TTC549 (cell line): Measurements from ENCODE around the gene SYT17.

ENCODE experiments used
- FAIRE-seq: peaks from 2 replicates; lab custom pipeline; 2012; peaks lifted over from hg19 to GRCh38; lab: Jason Lieb, UNC

Gene SYT17

GRCh38 chr16:19265380-19265930, 97.4 kb downstream of the SYT17 start:
- no peak for FAIRE-seq

GRCh38 chr16:19266774-19267173, 98.7 kb downstream of the SYT17 start:
- no peak for FAIRE-seq

GRCh38 chr16:19269098-19269497, 101.1 kb downstream of the SYT17 start:
- FAIRE-seq: no peak

GRCh38 chr16:19274165-19274797, 106.2 kb downstream of the SYT17 start:
- no peak for FAIRE-seq

- no peak for FAIRE-seq
These were observed 110.4 kb downstream of the SYT17 start for GRCh38 chr16:19278403-19278802.

- no peak for FAIRE-seq
These were observed 113.2 kb downstream of the SYT17 start for GRCh38 chr16:19281246-19281645.

- FAIRE-seq: no peak
These were observed 114.1 kb downstream of the SYT17 start for GRCh38 chr16:19282101-19282500.

GRCh38 chr16:19283637-19284036, 115.6 kb downstream of the SYT17 start:
- FAIRE-seq: no peak

GRCh38 chr16:19284207-19284606, 116.2 kb downstream of the SYT17 start:
- FAIRE-seq: no peak

GRCh38 chr16:19285431-19285830, 117.4 kb downstream of the SYT17 start, which contains the start of gene CLEC19A:
Gene CLEC19A (plus strand): TSS chr16:19285731. CDS start chr16:19285852, 121 bp downstream.
- FAIRE-seq: no peak

- no peak for FAIRE-seq
These were observed 118.8 kb downstream of the SYT17 start for GRCh38 chr16:19286827-19287226.

- FAIRE-seq: no peak
These were observed 119.2 kb downstream of the SYT17 start for GRCh38 chr16:19287241-19287640.

GRCh38 chr16:19288872-19289799, 121.1 kb downstream of the SYT17 start:
- FAIRE-seq: no peak

GRCh38 chr16:19289811-19290485, 121.9 kb downstream of the SYT17 start:
- FAIRE-seq: no peak

GRCh38 chr16:19290860-19291259, 122.8 kb downstream of the SYT17 start:
- FAIRE-seq: no peak

- no peak for FAIRE-seq
These were observed 123.4 kb downstream of the SYT17 start for GRCh38 chr16:19291475-19291874.

- FAIRE-seq: no peak
These were observed 124.1 kb downstream of the SYT17 start for GRCh38 chr16:19292186-19292585.

GRCh38 chr16:19294156-19294649, 126.2 kb downstream of the SYT17 start:
- no peak for FAIRE-seq

- FAIRE-seq: no peak
These were observed 127.4 kb downstream of the SYT17 start for GRCh38 chr16:19295393-19295792.

GRCh38 chr16:19297454-19297853, 129.4 kb downstream of the SYT17 start:
- no peak for FAIRE-seq

- no peak for FAIRE-seq
These were observed 131.5 kb downstream of the SYT17 start for GRCh38 chr16:19299565-19299964.

GRCh38 chr16:19301931-19302330, 133.9 kb downstream of the SYT17 start:
- no peak for FAIRE-seq
